DMS153 treated with DMSO at 0.1 percent for 48 hours (cell line): Measurements from ENCODE around the gene ARL15.
"Not testable (repeated sequence)": the region's sequence is repeated elsewhere in the genome, so short reads cannot be mapped to it uniquely, and the experiment has no call there.

Experiments used
- DNase-seq: peaks from one replicate; lab custom pipeline; 2025; ENCODE audit not compliant: unreplicated experiment; lab: John Stamatoyannopoulos, UW

The ARL15 gene

GRCh38 chr5:54049144-54049543 lies 261.2 kb downstream of the ARL15 start:
- DNase-seq: no peak

GRCh38 chr5:54045077-54045792 lies 265.1 kb downstream of the ARL15 start:
- DNase-seq: no peak

GRCh38 chr5:54044276-54044675 lies 266.1 kb downstream of the ARL15 start:
- DNase-seq: not testable (repeated sequence)

GRCh38 chr5:54040804-54041203 lies 269.6 kb downstream of the ARL15 start:
- DNase-seq: no peak

- no peak for DNase-seq
Observed at GRCh38 chr5:54040018-54040417, 270.4 kb downstream of the ARL15 start.

- no peak for DNase-seq
Observed at GRCh38 chr5:54037205-54037604, 273.2 kb downstream of the ARL15 start.

GRCh38 chr5:54030981-54031380 lies 279.4 kb downstream of the ARL15 start:
- DNase-seq: no peak

- DNase-seq: no peak
Observed at GRCh38 chr5:54024466-54024865, 285.9 kb downstream of the ARL15 start.

DNA sequence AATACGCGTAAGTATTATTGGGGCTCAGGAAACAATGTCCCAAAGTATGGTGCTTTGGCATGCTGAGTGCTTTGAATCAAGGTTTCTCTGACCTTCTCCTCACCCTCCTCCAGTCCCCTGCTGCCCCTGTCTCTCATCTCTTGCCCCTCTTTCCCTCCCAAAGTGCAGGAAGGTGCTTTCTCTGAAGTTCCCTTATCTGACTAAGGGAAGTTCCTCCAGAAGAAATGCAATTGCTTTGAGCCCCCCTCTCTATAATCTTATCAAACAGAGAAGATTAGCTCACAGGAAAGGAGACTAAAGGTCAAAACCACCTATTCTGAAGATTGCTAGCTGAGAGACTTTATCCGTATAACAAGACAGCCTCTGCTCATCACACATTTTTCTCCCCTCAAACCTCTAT lies 288.1 kb downstream of the ARL15 start:
- no peak for DNase-seq

- DNase-seq: no peak
Observed at GRCh38 chr5:54021431-54022164, 288.8 kb downstream of the ARL15 start.

DNA sequence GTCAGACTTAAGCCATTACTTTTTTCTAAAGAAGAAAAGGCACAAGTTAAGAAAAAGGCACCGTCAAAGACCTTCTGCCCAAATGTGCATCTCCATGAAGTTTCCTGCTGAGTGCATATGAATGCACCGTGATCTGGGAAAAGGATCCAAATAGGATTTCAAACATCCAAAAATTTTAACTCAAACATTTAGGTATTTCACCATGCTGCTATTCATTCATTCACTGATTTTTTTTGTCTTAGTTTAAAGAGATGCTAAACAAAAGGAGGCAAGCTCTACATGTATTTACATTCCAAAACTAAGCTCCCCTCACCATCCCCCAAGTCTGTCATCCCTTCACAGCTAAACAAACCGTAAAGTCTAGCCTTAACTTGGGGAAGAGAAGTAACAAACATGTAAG lies 291.9 kb downstream of the ARL15 start:
- DNase-seq: no peak

GRCh38 chr5:54017580-54017979 lies 292.8 kb downstream of the ARL15 start:
- no peak for DNase-seq

DNA sequence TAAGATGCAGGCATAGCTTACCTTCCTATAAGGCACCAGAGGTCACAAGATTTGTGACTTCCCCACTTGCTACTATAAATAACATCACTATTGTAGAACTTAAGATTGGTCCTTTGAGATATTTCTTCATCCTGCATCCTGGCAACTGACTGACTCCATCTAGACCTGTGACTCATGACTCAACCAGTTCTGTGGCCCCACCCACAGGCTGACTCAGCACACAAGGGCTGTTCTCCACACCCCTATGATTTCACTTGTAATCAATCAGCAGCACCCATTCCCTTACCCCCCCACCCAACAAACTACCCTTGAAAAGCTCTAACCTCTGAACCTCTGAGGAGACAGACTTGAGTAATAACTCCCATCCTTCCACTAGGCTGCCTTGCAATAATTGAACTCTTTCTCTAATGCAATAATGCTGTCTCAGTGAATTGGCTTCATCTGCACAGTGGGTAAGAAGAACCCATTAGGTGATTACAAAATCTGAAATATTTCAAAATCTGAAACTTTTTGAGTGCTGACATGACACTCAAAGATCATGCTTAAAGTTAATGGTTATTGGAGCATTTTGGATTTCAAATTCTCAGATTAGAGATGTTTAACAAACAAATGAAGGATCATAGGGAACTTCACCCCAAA lies 296.7 kb downstream of the ARL15 start:
- no peak for DNase-seq

- no peak for DNase-seq
Observed at GRCh38 chr5:54009828-54010227, 300.5 kb downstream of the ARL15 start.

- DNase-seq: no peak
Observed at GRCh38 chr5:54009357-54009756, 301.0 kb downstream of the ARL15 start.

DNA sequence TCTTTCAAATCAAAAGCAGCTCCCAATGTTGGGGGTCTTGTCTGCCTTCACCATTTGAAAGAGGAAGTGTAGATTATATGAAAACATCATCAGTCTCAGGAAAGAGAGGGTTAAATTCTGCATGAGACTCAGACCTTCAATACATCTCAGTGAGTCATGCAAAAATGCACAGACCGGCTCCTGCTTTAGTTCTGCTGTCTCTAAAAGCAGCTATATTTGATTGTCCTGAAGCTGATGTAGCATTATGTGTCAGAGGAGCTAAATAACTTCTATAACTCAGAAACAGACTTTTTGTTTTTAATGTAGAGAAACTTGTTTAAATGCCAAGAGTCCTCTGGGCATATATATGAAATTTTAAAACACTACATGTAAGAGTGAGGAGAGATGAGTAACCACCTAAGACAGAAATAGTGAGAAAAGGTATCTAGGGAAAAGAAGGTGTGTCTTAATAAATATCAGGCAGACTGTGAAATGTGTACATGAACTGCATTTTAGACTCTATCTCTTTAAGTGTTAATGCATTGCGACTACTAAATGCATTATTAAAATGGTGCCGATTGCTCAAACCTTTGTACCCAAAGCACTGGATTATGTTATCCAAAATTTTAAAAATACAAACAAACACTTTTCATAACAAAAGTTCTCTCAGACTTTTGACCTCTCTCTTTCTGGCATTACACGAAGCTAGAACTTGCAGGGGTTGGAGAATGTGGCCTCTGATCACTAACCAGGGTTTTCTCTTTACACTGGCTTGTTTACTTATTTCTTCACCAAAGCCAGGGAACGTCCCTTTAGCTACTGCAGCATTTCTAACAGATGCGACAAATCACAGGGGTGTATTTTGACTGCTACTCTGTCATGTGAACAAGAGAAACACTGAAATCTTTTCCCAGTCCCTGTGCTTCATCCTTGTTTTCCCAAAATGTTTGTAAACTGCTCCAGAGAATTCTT lies 302.3 kb downstream of the ARL15 start:
- DNase-seq: no peak

DNA sequence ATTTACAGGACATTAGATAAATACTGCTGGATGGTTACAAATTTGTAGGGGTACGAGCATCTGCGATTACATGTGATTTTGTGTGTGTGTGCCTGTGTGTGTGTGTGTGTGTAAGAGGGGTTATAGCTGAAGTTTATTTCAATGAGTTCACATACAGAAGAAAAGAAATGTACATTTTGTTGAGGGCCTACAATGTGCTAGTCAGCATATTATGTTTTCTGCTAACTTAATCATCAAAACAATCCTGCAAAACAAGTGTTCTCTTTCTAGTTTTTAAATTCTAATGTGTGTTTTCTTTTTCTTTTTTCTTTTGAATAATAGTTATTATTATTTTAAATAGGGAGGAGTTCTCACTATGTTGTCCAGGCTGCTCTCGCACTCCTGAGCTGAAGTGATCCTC lies 305.7 kb downstream of the ARL15 start:
- DNase-seq: no peak

DNA sequence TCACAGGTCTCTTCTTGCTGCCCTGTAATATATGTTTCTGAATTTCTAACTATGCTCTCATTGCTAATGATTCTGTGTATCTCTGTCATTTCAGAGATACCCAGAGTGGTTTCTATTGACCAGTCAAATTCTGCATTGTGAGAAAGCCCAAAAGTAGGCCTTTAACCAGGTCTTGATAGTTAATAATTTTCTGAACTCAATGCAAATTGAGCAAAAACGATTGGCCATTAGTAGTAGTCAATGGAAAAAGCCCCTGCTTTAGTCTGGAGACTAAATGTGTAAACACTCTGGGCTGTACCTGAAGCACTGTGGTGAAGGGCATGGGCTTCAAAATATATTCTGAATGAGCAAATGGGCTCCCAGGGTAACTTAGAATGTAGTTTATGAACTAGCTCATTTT lies 307.6 kb downstream of the ARL15 start:
- no peak for DNase-seq

GRCh38 chr5:54001976-54002775 lies 308.2 kb downstream of the ARL15 start:
- no peak for DNase-seq

DNA sequence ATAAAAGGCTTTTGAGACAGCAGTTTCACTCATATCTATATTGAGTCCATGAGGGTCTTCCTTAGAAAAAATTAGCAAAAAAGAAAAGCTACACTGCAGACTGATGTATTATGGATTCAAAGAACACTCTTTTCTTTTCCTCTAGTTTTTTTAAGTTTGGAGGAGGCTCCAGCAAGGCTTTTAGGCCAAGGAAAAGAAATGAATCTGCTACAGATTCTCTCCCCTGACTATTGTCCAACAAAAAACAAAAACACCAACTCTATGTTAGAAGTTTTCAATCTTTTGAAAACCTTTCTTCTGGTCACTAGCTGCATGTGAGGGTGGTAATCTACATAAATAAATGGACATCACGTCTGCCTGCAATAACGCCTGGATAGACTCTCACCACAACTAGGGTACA lies 310.4 kb downstream of the ARL15 start:
- no peak for DNase-seq
